ENCODE data around the gene OR9Q2.

DNA sequence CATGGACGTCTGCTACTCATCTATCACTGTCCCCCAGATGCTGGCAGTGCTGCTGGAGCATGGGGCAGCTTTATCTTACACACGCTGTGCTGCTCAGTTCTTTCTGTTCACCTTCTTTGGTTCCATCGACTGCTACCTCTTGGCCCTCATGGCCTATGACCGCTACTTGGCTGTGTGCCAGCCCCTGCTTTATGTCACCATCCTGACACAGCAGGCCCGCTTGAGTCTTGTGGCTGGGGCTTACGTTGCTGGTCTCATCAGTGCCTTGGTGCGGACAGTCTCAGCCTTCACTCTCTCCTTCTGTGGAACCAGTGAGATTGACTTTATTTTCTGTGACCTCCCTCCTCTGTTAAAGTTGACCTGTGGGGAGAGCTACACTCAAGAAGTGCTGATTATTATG lies 9.2 kb upstream of the OR9Q2 start:
- TF ChIP-seq, protein P1, sequence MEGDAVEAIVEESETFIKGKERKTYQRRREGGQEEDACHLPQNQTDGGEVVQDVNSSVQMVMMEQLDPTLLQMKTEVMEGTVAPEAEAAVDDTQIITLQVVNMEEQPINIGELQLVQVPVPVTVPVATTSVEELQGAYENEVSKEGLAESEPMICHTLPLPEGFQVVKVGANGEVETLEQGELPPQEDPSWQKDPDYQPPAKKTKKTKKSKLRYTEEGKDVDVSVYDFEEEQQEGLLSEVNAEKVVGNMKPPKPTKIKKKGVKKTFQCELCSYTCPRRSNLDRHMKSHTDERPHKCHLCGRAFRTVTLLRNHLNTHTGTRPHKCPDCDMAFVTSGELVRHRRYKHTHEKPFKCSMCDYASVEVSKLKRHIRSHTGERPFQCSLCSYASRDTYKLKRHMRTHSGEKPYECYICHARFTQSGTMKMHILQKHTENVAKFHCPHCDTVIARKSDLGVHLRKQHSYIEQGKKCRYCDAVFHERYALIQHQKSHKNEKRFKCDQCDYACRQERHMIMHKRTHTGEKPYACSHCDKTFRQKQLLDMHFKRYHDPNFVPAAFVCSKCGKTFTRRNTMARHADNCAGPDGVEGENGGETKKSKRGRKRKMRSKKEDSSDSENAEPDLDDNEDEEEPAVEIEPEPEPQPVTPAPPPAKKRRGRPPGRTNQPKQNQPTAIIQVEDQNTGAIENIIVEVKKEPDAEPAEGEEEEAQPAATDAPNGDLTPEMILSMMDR (conservative IDR thresholded peaks at IDR 0.05): no peak
- no peak for TF ChIP-seq ZFX (IDR thresholded peaks at IDR 0.05)
